Measurements from ENCODE around the gene PLCL1.

PLCL1 gene

DNA sequence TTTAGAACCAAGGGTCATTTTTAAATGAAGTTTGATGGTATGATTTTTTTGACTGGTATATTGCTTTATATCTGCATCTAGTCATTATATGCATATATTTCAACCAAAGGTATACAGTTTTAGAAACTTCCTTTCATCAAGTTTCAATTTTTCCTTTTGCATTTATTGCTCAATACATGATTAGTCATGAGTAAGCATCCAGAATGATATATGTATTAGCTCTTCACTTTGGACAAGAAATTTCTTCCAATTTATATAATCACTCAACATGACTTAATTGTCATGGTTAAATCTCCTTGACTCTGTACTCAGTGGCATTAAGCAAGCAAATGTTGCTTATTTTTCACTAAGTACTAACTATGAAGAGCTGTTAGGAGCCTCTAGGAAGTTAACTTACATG is 123.6 kb downstream of the PLCL1 start:
- TF ChIP-seq, protein P1, sequence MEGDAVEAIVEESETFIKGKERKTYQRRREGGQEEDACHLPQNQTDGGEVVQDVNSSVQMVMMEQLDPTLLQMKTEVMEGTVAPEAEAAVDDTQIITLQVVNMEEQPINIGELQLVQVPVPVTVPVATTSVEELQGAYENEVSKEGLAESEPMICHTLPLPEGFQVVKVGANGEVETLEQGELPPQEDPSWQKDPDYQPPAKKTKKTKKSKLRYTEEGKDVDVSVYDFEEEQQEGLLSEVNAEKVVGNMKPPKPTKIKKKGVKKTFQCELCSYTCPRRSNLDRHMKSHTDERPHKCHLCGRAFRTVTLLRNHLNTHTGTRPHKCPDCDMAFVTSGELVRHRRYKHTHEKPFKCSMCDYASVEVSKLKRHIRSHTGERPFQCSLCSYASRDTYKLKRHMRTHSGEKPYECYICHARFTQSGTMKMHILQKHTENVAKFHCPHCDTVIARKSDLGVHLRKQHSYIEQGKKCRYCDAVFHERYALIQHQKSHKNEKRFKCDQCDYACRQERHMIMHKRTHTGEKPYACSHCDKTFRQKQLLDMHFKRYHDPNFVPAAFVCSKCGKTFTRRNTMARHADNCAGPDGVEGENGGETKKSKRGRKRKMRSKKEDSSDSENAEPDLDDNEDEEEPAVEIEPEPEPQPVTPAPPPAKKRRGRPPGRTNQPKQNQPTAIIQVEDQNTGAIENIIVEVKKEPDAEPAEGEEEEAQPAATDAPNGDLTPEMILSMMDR (conservative IDR thresholded peaks at IDR 0.05), result no peak
- TF ChIP-seq ZFX (IDR thresholded peaks at IDR 0.05), result no peak
- no peak overlapping the region for H3K27ac ChIP-seq

DNA sequence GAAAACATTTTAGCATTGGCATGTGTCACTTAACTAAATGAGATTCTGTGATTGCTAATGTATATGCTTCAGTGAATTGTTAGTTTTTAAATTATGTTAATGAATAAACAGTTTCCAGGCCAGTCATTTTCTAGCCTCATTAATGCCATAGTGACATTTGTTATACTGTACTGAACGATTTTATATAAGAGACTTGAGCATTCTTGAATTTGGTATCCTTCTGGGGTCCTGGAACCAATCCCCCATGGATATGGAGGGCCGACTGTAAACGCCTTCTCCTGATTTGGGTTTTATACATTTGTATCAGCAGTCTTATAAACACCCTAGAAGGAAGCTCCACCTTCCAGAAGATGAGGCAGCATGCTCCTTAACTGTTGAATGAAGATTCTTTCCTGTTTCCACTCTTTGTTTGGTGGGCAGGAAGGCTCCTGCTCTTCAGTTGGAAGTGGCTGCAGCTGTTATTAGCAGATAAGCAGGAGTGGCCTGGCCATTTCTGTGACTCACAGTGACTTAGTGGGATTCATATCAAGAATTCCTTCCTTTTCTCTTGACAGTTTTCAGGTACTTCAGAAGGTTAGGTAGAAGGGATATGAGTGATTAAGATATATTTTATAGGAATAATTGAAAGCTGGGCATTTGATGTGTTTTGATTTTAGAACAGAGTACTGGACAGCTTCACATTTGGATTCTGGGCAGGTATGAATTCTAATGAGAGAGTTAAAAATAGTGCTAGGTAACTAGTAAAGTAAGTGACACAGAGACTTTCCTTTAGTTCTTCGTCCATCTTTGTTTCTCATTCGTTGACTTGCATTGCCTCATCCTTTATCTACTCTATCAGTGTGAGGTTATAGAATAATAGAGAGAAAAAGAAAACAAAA is 124.9 kb downstream of the PLCL1 start:
- no peak overlapping the region for H3K27ac ChIP-seq
- TF ChIP-seq, protein P1 (conservative IDR thresholded peaks at IDR 0.05), result no peak

DNA sequence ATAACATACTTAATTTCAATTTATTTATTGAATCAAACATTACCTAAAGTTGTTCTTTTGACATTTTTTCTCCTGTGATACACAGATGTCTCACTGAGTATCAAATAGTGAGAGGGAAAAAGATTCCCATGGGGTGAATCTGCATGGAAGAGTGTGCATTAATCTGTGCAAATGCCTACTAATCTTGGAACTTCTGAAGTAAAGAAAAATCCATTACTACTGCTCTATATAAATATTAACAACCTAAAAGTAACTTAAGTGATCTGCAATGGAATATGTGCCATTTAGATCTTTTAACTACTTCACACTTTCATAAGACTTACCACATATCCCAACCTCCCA is 125.5 kb downstream of the PLCL1 start:
- TF ChIP-seq, protein P1 (conservative IDR thresholded peaks at IDR 0.05), result no peak
- no peak for TF ChIP-seq ZFX (IDR thresholded peaks at IDR 0.05)
- H3K27ac ChIP-seq, result no peak overlapping the region

DNA sequence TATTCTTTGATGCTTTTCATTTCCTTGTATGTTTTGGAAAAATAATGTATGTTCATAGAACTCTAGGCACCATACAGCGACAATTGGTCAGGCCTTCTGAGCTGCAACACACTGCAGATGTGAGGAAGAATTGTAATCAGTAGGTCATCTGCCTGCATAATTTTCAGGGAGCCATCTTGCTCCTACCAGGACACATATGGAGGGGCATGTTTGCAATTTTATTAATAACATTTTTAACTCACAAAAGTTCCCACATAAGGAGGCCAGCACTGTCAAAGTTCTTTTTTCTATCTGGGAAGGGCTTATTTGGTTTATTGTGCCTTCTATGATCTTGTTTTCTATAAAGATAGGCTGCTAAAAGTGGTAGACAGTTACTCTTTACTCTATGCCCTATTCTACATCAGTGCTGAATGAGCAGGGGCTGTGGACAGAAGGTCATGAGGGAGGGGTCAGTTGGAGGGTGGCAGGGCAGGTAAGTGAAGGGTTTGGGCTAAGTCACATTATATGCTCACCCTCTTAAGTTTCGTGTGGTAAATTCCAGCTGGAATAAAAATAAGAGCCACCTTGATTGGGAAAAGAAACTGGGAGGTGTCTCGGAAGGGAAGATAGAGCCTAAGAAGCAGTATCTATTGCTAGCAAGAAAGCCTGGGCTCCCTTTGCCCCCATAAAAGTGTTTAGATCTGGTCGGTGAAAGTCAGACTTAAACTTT is 126.3 kb downstream of the PLCL1 start:
- TF ChIP-seq ZFX (IDR thresholded peaks at IDR 0.05), result no peak
- TF ChIP-seq, protein P1 (conservative IDR thresholded peaks at IDR 0.05), result no peak
- H3K27ac ChIP-seq, result no peak overlapping the region

DNA sequence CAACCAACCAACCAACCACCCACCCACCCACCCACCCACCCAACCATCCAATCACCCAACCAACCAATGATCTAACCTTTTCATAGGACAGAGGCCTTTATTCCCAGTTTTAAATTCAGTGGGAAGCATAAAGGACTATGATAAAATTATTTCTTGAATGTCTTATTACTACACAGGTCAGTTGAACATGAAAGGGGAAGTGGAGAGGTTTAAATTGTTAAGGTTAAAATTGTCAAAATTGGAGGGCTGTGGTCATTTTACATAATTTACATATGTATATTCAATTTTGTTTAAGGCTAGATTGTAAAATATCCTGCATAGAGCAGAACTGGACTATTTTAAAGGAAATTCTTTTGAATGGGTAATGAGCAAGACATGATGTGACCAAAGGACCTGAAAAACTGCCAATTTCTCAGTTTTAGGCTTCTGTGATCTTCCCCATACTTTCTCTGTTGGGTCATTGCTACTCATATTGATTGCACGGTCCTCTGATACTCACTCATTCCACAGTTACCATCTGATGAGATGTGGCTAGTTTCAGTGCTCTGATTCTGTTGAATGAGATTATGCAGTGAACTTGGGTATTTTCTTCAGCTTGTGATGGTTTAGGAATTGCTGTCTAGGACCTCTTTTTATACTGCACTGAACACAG is 127.4 kb downstream of the PLCL1 start:
- TF ChIP-seq ZFX (IDR thresholded peaks at IDR 0.05), result no peak
- TF ChIP-seq, protein P1 (conservative IDR thresholded peaks at IDR 0.05), result no peak
- H3K27ac ChIP-seq, result no peak overlapping the region

DNA sequence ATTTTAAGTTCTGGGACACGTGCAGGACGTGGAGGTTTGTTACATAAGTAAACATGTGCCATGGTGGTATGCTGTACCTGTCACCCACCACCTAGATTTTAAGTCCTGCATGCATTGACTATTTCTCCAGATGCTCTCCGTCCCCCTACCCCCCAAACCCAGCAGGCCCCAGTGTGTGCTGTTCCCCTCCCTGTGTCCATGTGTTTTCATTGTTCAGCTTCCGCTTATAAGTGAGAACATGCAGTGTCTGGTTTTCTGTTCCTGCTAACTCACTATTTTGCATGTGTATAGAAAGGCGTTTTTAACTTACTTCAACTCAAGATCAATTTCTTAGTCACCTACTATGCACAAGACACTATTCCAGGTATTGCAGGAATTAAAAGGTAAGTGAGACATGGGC is 128.0 kb downstream of the PLCL1 start:
- no peak for TF ChIP-seq ZFX (IDR thresholded peaks at IDR 0.05)
- TF ChIP-seq, protein P1 (conservative IDR thresholded peaks at IDR 0.05), result no peak
- no peak overlapping the region for H3K27ac ChIP-seq
